ENCODE results near the gene ATP5IF1. TPM values are rescaled to one million over a fixed set of nuclear protein-coding genes. Genes with fewer than 3 reads are reported as not detected.

ATP5IF1 gene
- total RNA-seq, 1 experiment from 2014 or later: 169 TPM

- peak within 1 kb of the TSS; percentile 91 for H3K9ac ChIP-seq (ENCODE audit: low read length)
- ChIA-PET RAD21 (ENCODE audit: low non-redundant PET in 1 of 2, low total read pairs in 2 of 2, uncharacterized antibody in 2 of 2, unreplicated experiment in 2 of 2) (no interaction called here), POLR2A (interaction anchor here (6.4 kb wide), 1 partner anchor 15 kb away, joined by 61 read pairs; no protein-coding TSS in a partner anchor), CTCF (interaction anchor here (1.6 kb wide), 1 partner anchor 136 kb away, joined by 3 read pairs; no protein-coding TSS in a partner anchor)
- H3K4me3 ChIP-seq (replicated peaks in 1 of 2; ENCODE audit: low read depth in 1 of 2, low read length in 2 of 2): peak within 1 kb of the TSS; percentile 96 to 99
- peaks cover 12 to 31% of the 10 kb centered on the region in 2 experiments for H3K4me1 ChIP-seq (ENCODE audit: control insufficient read depth in 1 of 2, insufficient read depth in 2 of 2, low read length in 2 of 2)
- peaks cover 13 to 21% of the 10 kb centered on the region in 2 experiments; a peak in 3 of 4 replicates for H3K36me3 ChIP-seq (ENCODE audit: control insufficient read depth in 1 of 2, insufficient read depth in 2 of 2, low read length in 2 of 2)
- H3K9me2 ChIP-seq (ENCODE audit: insufficient read depth): no peaks in the 10 kb centered on the region
- ATAC-seq: peak; percentile 60
- peak within 1 kb of the TSS; percentile 85 for H3K4me2 ChIP-seq (ENCODE audit: low read length)
- H3K27me3 ChIP-seq (ENCODE audit: insufficient read depth, low read length): no peaks in the 10 kb centered on the region
- TSS peak; percentile 75 for BruUV-seq (replicated peaks)
- peak within 1 kb of the TSS; percentile 66 for H3K27ac ChIP-seq (ENCODE audit: low read depth, low read length)
- H3K9me3 ChIP-seq (ENCODE audit: control insufficient read depth in 1 of 2, insufficient read depth in 1 of 2, low read depth in 1 of 2, low read length in 2 of 2): no peaks in the 10 kb centered on the region
- H2AFZ ChIP-seq (ENCODE audit: low read depth, low read length, poor library complexity, severe bottlenecking): no peak within 1 kb of the TSS
- H4K20me1 ChIP-seq (ENCODE audit: insufficient read depth): no peaks in the 10 kb centered on the region
- H3K79me2 ChIP-seq (ENCODE audit: insufficient read depth, low read length): peaks cover 70% of the 10 kb centered on the region
- DNase-seq (ENCODE audit: low read depth, low spot score): peak; percentile 77
- intact Hi-C loops (cut with micrococcal nuclease): no loop called here
- no peak for TF ChIP-seq EZH2phosphoT487 (IDR thresholded peaks at IDR 0.05; ENCODE audit: borderline replicate concordance)
- peak; percentile 85 for TF ChIP-seq SP1 (IDR thresholded peaks at IDR 0.05; ENCODE audit: low read depth)
- no peak for TF ChIP-seq TCF7L2 (IDR thresholded peaks at IDR 0.05; ENCODE audit: borderline replicate concordance, extremely low read depth, insufficient read depth, insufficient read length)
- no peak for TF ChIP-seq CTCF (IDR thresholded peaks at IDR 0.05 in 2 of 3, conservative IDR thresholded peaks at IDR 0.05 in 1 of 3; ENCODE audit: borderline replicate concordance in 1 of 3, insufficient read depth in 1 of 3, low read depth in 2 of 3, low read length in 2 of 3)
- TF ChIP-seq ATF3 (IDR thresholded peaks at IDR 0.05): no peak
- no peak for TF ChIP-seq RAD21 (IDR thresholded peaks at IDR 0.05; ENCODE audit: low read depth)
- TF ChIP-seq EGR1 (IDR thresholded peaks at IDR 0.05; ENCODE audit: low read depth): peak; percentile 62; the same call in 1 of the 2 replicates
- no peak for TF ChIP-seq CBX3 (IDR thresholded peaks at IDR 0.05; ENCODE audit: low read depth)
- no peak for TF ChIP-seq ZNF274 (IDR thresholded peaks at IDR 0.05; ENCODE audit: low read depth, low read length)
- TF ChIP-seq EZH2 (IDR thresholded peaks at IDR 0.05): no peak
- peak; percentile 45; the same call in 1 of the 2 replicates for TF ChIP-seq ZFX (IDR thresholded peaks at IDR 0.05)
- TF ChIP-seq JUND (IDR thresholded peaks at IDR 0.05): no peak; the same call in 1 of the 2 replicates
- peak; percentile 62 for TF ChIP-seq POLR2A (IDR thresholded peaks at IDR 0.05; ENCODE audit: borderline replicate concordance, extremely low read depth, insufficient read depth, insufficient read length)
- TF ChIP-seq REST (IDR thresholded peaks at IDR 0.05; ENCODE audit: low read depth): no peak
- TF ChIP-seq SRF (IDR thresholded peaks at IDR 0.05; ENCODE audit: low read depth): no peak
- TF ChIP-seq ZBTB33 (IDR thresholded peaks at IDR 0.05; ENCODE audit: extremely low read depth, insufficient replicate concordance, low read length): no peak
- peak; percentile 96 for TF ChIP-seq YY1 (IDR thresholded peaks at IDR 0.05; ENCODE audit: extremely low read depth, insufficient replicate concordance, low read depth, low read length)
- peak; percentile 69 for TF ChIP-seq SIN3A (IDR thresholded peaks at IDR 0.05; ENCODE audit: low read depth)
- no peak for TF ChIP-seq FOSL1 (IDR thresholded peaks at IDR 0.05; ENCODE audit: low read depth)
- no peak for TF ChIP-seq ELF1 (IDR thresholded peaks at IDR 0.05; ENCODE audit: borderline replicate concordance, low read depth)
Measured at GRCh38 chr1:28232558-28233263, 3.2 kb upstream of the ATP5IF1 start, which contains the start of gene DNAJC8. Gene DNAJC8 (minus strand): TSS chr1:28233029. CDS start chr1:28232998, 31 bp downstream.
